VCaP (cell line): ENCODE measurements around the gene VCAM1.

ENCODE experiments used
- H3K27ac ChIP-seq: fragments of 450-650 bp; 2 replicates; pipeline ENCODE4 v1.5.1; 2017
- TF ChIP-seq, protein P1 (sequence below): fragments of 450-650 bp; conservative IDR thresholded peaks from 2 replicates; pipeline ENCODE4 v1.5.1; 2017; ENCODE audit warnings: mild to moderate bottlenecking, moderate library complexity

VCAM1 gene

GRCh38 chr1:100713626-100714025 is 5.9 kb upstream of the VCAM1 start:
- H3K27ac ChIP-seq: no peak overlapping the region
- TF ChIP-seq, protein P1, sequence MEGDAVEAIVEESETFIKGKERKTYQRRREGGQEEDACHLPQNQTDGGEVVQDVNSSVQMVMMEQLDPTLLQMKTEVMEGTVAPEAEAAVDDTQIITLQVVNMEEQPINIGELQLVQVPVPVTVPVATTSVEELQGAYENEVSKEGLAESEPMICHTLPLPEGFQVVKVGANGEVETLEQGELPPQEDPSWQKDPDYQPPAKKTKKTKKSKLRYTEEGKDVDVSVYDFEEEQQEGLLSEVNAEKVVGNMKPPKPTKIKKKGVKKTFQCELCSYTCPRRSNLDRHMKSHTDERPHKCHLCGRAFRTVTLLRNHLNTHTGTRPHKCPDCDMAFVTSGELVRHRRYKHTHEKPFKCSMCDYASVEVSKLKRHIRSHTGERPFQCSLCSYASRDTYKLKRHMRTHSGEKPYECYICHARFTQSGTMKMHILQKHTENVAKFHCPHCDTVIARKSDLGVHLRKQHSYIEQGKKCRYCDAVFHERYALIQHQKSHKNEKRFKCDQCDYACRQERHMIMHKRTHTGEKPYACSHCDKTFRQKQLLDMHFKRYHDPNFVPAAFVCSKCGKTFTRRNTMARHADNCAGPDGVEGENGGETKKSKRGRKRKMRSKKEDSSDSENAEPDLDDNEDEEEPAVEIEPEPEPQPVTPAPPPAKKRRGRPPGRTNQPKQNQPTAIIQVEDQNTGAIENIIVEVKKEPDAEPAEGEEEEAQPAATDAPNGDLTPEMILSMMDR: no peak

GRCh38 chr1:100714599-100714998 is 4.9 kb upstream of the VCAM1 start:
- no peak overlapping the region for H3K27ac ChIP-seq
- TF ChIP-seq, protein P1: no peak

DNA sequence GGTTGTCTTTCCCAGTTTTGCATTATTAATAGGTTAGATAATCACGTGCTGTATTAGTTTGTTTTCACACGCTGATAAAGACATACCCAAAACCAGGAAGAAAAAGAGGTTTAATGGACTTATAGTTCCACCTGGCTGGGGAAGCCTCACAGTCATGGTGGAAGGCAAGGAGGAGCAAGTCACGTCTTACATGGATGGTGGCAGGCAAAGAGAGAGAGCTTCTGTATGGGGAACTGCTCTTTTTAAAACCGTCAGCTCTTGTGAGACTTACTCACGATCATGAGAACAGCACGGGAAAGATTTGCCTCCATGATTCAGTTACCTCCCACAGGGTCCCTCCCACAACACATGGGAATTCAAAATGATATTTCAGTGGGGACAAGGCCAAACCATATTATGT is 2.3 kb upstream of the VCAM1 start:
- TF ChIP-seq, protein P1: no peak

GRCh38 chr1:100718581-100718980 is 961 bp upstream of the VCAM1 start:
- H3K27ac ChIP-seq: no peak overlapping the region
- TF ChIP-seq, protein P1: no peak

More for the DNA sequence above, 2.3 kb upstream of the VCAM1 start:
- no peak overlapping the region for H3K27ac ChIP-seq

DNA sequence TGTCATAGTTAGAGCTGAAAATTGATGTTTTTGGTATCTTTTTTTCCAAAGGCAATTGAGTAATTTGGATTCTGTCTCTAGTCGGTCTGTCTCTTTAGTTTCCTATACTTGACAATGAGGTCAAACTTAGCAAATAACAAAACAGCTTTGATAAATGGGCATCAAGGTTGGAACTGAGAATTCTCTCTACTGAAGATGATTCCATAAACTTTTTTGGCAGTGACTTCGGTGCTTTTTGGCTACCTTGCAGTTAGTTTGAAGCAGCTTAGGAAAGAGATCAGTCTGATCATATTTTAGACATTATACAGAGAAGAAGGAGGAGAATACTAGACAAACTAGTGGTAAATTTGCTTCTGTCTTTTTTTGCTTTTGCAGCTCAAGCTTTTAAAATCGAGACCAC is 559 bp downstream of the VCAM1 start:
- no peak overlapping the region for H3K27ac ChIP-seq
- TF ChIP-seq, protein P1: no peak

GRCh38 chr1:100720751-100721150 is 1.2 kb downstream of the VCAM1 start:
- TF ChIP-seq, protein P1: no peak
- H3K27ac ChIP-seq: no peak overlapping the region

DNA sequence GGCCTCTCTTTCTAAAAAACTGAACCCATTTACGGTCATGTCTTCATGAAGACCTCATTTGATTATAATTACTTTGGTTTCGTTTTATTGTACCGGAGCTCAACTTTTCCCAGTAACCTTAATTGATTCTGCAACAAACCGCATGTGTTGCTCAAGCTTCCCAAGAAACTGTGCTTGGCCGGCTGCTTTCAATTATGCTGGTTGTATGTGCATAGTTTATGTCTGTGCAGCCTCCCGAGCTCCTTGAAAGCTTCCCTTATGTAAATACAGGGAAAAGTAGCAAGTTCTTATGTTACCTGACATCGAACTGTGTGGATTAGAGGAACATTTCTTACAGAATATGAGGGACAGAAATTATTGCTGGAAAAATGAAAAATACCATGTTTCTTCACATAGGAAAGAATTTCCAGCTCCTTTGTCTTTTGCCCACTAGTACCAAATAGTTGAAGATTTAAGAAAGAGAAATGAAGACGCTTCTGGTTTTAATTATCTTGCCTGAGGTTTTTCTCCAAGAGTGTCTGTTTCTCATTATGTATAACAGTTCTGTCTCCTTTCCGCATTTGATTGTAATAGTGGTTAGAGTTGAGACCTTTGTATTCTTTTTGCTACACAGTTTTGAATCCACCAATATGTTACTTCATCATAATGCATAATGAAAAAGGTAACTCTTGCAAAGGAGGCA is 2.1 kb downstream of the VCAM1 start:
- no peak overlapping the region for H3K27ac ChIP-seq
- TF ChIP-seq, protein P1: no peak
